ENCODE measurements around the gene CDKAL1. TPM values are rescaled to one million over a fixed set of nuclear protein-coding genes. Genes with fewer than 3 reads are reported as not detected.

CDKAL1 gene
- total RNA-seq, 4 donors from 2014 or later, result 15.2 to 17.9 (median 17.1) TPM

DNA sequence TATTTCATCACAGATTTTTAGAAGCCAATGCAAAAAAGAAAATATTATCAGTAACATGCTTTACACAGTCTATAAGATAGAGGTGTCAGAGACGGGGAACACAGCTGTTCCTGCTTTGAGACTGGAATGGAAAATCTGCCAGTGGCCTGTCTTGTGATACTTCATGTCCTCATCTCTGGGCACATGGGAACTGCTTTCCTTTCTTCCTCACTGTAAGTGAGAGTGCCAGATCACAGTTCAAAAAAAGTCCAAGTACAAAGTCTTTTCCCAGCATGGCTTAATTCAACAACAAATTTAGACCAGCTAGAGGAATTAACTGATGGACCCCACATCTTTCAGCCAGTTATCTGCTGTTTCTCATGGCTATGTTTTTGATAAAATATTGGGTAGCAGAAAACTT, 490.4 kb downstream of the CDKAL1 start:
- TF ChIP-seq, protein P1, sequence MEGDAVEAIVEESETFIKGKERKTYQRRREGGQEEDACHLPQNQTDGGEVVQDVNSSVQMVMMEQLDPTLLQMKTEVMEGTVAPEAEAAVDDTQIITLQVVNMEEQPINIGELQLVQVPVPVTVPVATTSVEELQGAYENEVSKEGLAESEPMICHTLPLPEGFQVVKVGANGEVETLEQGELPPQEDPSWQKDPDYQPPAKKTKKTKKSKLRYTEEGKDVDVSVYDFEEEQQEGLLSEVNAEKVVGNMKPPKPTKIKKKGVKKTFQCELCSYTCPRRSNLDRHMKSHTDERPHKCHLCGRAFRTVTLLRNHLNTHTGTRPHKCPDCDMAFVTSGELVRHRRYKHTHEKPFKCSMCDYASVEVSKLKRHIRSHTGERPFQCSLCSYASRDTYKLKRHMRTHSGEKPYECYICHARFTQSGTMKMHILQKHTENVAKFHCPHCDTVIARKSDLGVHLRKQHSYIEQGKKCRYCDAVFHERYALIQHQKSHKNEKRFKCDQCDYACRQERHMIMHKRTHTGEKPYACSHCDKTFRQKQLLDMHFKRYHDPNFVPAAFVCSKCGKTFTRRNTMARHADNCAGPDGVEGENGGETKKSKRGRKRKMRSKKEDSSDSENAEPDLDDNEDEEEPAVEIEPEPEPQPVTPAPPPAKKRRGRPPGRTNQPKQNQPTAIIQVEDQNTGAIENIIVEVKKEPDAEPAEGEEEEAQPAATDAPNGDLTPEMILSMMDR (IDR thresholded peaks at IDR 0.05; ENCODE audit: low read depth), result no peak

DNA sequence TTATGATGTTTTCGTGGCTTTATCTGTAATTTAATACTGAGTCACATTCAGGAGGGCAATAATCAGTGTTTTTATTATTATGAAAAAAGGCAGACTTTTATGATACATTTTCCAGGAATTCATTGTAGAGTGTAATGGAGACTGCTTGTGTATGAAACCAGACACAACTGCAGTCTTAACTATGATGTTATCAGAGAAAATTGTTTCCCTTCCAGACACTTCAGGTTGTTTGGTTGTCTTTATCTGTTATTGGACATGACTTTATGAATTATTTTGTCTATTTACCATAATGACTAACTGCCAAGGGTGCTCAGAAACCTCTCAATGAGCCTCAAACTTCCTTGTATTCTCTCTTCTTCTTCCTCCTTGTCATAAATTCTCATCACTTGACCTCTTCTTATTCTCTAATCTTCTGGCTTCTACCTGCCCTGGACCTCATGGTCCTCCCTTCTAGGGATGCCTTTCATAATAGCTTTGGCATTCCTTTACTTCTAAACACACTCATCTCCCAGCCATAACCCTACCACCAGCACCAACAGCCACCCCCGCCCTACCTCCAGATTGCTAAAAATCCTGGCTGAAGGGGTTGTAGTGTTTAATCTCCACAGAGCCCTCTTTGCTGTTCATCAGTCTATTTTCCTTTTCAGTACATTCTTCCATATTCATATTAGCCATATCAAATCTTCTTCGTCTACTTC, 492.5 kb downstream of the CDKAL1 start:
- TF ChIP-seq, protein P1 (IDR thresholded peaks at IDR 0.05; ENCODE audit: low read depth), result no peak

DNA sequence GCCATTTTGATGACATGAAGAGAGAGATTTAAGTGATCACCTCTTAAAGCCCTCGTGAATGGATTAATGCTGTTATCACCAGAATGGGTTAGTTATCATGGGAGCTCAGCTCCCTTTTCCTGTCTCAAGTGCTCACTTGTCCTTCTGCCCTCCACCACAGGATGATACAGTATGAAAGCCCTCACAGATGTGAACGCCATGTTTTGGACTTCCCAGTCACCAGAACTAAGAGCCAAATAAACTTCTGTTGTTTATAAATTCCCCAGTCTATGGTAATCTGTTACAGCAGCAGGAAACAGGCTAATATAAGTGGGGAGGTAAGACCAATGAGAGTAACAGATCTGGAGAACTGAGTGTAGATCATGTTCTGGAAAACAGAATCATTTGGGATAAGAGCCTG, 493.2 kb downstream of the CDKAL1 start:
- TF ChIP-seq, protein P1 (IDR thresholded peaks at IDR 0.05; ENCODE audit: low read depth), result no peak

DNA sequence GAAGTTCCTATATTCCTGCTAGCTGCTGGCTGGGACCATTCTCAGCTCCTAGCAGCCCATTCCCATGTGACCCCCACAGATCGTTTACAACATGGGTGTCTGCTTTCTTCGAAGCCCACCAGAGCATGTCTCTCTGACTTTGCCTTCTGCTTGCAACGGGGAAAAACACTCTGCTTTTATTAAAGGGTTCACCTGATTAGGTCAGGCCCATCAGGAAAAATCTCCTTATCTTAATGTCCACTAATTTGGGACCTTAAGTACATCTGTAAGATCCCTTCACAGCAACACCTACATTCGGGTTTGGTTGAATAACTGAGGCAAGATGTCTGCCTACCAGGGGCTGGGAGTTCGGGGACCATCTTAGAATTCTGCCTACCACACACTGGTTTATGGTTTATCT, 496.9 kb downstream of the CDKAL1 start:
- TF ChIP-seq, protein P1 (IDR thresholded peaks at IDR 0.05; ENCODE audit: low read depth), result no peak

DNA sequence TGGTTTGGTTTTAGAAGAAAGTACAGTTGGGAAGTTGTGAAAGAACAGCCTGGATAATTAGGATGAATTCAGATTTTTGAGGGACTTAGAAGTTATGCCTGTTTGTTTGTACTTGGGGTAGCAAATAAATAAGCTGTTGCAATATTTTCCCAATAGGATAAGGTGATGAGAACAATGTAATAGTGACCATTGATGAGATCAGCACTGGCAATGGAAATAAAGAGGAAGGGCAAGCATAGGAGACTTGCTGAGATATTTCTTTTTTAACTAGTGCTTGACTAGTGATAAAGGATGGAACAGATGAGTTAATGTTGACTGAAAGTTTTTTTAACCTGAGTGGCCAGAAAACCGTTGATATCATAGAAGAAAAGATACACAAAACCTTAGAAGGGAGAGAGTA, 498.8 kb downstream of the CDKAL1 start:
- TF ChIP-seq, protein P1 (IDR thresholded peaks at IDR 0.05; ENCODE audit: low read depth), result no peak

DNA sequence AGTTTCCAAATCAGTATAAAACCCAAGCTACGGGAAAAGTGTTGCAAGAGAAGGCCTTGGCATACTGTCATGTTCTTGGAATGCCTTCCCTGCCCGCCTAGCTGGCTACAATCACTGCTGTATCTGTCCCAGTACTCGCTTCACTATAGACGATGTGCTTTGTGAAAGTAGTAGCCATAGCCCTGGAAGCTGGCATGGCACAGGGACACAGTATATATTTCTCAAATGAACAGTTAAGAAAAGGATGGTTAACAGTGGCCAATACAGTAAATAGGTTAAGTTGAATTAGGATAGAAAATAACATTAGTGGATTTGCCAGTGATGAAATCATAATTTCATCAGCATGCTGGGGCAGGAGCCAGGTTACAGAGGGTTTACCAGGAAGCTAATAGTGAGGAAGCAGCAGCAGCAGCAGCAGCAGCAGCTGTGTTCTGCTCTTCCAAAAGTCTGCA, 499.3 kb downstream of the CDKAL1 start:
- TF ChIP-seq, protein P1 (IDR thresholded peaks at IDR 0.05; ENCODE audit: low read depth), result no peak

DNA sequence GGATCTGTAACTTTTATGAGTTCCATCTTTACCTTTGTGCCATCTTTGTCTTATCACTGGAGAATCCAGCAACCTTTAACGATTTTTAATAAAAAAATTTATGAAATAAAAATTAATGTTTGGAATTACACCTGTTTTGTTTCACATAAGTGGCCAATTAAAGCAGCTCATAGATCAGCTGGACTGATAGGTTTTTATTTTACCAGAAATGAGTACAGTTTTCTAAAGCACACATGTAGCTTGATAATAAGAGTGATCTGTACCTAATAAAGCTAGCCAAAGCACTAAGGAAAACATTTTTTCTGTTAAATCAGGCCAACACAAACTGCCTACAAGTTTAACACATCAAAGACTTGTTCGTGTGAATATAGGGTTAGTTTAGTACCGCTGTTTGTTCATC, 500.1 kb downstream of the CDKAL1 start:
- TF ChIP-seq, protein P1 (IDR thresholded peaks at IDR 0.05; ENCODE audit: low read depth), result no peak
